GM12891 (cell line): ENCODE data around the gene FMO3.

ENCODE experiments used
- PAX5 ChIP-seq: IDR thresholded peaks from 2 replicates; pipeline ENCODE4 v1.6.1; 2011; ENCODE audit warnings: low read length, moderate library complexity, mild to moderate bottlenecking; ENCODE audit not compliant: insufficient read depth, severe bottlenecking
- POLR2A ChIP-seq: IDR thresholded peaks from 2 replicates; pipeline ENCODE4 v1.6.1; 2011; ENCODE audit warnings: low read depth, low read length, control low read depth
- POLR2AphosphoS5 ChIP-seq: IDR thresholded peaks from 2 replicates; pipeline ENCODE4 v1.6.1; 2011; ENCODE audit warnings: low read depth, low read length, control low read depth
- POU2F2 ChIP-seq: IDR thresholded peaks from 2 replicates; pipeline ENCODE4 v1.6.1; 2011; ENCODE audit warnings: low read depth, mild to moderate bottlenecking, control low read depth, low read length, moderate library complexity
- TAF1 ChIP-seq: IDR thresholded peaks from 2 replicates; pipeline ENCODE4 v1.6.1; 2011; ENCODE audit warnings: low read depth, low read length, control low read depth

GRCh38 chr1:171160639-171161354 is 70.1 kb downstream of the FMO3 start:
- TF ChIP-seq POLR2AphosphoS5 (no peak), TAF1 (no peak), POLR2A (no peak), PAX5 (no peak), POU2F2 (no peak)
